Peyer's patch (tissue), 4 donors: Measurements from ENCODE around the gene ITPKB.

Experiments used
- POLR2A ChIP-seq, 2 donors: fragments of 450-650 bp; IDR thresholded peaks; one replicate each; pipeline ENCODE4 v1.5.1; 2017; ENCODE audit warnings: antibody characterized with exemption in 2 of 2, mild to moderate bottlenecking in 2 of 2, moderate library complexity in 2 of 2
- TF ChIP-seq, protein P1 (sequence below), 6 experiments: fragments of 450-650 bp in 4 of 6; fragments of 200-600 bp in 2 of 6; sonication (generic) in 1 of 6; IDR thresholded peaks; one replicate each; pipeline ENCODE4 v1.5.1; 2017 to 2019; ENCODE audit warnings: antibody characterized with exemption in 6 of 6, mild to moderate bottlenecking in 3 of 6, moderate library complexity in 1 of 6

DNA sequence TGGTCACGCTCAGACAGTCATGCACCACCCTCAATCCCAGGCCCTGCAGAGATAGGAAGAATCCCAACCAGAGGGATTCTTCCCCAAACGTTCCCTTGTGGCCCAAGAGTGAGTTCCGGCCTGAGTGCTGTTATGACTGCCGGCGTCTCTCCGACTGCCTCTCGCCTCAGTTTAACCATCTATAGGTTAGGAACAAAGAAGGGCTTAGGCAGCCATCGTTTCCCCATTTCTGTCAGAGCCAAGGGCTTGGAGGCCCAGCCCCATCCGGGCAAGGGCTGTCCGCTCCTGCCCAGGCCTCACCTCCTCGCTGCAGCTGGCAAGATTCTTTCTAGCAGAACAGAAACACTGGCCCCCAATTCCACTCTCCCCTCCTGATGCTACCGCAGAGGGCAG, 131.8 kb downstream of the ITPKB start:
- no peak for TF ChIP-seq POLR2A (IDR thresholded peaks at IDR 0.05)
- TF ChIP-seq, protein P1, sequence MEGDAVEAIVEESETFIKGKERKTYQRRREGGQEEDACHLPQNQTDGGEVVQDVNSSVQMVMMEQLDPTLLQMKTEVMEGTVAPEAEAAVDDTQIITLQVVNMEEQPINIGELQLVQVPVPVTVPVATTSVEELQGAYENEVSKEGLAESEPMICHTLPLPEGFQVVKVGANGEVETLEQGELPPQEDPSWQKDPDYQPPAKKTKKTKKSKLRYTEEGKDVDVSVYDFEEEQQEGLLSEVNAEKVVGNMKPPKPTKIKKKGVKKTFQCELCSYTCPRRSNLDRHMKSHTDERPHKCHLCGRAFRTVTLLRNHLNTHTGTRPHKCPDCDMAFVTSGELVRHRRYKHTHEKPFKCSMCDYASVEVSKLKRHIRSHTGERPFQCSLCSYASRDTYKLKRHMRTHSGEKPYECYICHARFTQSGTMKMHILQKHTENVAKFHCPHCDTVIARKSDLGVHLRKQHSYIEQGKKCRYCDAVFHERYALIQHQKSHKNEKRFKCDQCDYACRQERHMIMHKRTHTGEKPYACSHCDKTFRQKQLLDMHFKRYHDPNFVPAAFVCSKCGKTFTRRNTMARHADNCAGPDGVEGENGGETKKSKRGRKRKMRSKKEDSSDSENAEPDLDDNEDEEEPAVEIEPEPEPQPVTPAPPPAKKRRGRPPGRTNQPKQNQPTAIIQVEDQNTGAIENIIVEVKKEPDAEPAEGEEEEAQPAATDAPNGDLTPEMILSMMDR (IDR thresholded peaks at IDR 0.05): no peak
